ENCODE data around the gene RBBP8.

RBBP8 gene

GRCh38 chr18:22988208-22988607, 55.1 kb downstream of the RBBP8 start:
- 0 out of 2 replicates have a peak overlapping the region, but pooled peaks have one; percentile 16 for H3K4me2 ChIP-seq
- H3K4me1 ChIP-seq (ENCODE audit: low read depth, poor library complexity, severe bottlenecking) = peaks cover 19% of the 10 kb centered on the region
- no peaks in the 10 kb centered on the region; the same call in 1 of the 2 replicates for H3K36me3 ChIP-seq (ENCODE audit: insufficient read depth)
- H3K27ac ChIP-seq = no peak overlapping the region; the same call in 1 of the 2 replicates
- H2AFZ ChIP-seq (ENCODE audit: low read depth) = no peak overlapping the region
- H3K9ac ChIP-seq = no peak overlapping the region
- no peaks in the 10 kb centered on the region for H3K79me2 ChIP-seq (ENCODE audit: insufficient read depth, low read depth)
- no peak overlapping the region for H3K4me3 ChIP-seq (IDR thresholded peaks at IDR 0.05; ENCODE audit: insufficient read depth, low read depth, low read length)
- TF ChIP-seq, protein P1, sequence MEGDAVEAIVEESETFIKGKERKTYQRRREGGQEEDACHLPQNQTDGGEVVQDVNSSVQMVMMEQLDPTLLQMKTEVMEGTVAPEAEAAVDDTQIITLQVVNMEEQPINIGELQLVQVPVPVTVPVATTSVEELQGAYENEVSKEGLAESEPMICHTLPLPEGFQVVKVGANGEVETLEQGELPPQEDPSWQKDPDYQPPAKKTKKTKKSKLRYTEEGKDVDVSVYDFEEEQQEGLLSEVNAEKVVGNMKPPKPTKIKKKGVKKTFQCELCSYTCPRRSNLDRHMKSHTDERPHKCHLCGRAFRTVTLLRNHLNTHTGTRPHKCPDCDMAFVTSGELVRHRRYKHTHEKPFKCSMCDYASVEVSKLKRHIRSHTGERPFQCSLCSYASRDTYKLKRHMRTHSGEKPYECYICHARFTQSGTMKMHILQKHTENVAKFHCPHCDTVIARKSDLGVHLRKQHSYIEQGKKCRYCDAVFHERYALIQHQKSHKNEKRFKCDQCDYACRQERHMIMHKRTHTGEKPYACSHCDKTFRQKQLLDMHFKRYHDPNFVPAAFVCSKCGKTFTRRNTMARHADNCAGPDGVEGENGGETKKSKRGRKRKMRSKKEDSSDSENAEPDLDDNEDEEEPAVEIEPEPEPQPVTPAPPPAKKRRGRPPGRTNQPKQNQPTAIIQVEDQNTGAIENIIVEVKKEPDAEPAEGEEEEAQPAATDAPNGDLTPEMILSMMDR (conservative IDR thresholded peaks at IDR 0.05; ENCODE audit: low read depth, low read length) = no peak
- H4K20me1 ChIP-seq (ENCODE audit: insufficient read depth) = no peaks in the 10 kb centered on the region
- H3K27me3 ChIP-seq (ENCODE audit: insufficient read depth, low read depth) = no peaks in the 10 kb centered on the region

DNA sequence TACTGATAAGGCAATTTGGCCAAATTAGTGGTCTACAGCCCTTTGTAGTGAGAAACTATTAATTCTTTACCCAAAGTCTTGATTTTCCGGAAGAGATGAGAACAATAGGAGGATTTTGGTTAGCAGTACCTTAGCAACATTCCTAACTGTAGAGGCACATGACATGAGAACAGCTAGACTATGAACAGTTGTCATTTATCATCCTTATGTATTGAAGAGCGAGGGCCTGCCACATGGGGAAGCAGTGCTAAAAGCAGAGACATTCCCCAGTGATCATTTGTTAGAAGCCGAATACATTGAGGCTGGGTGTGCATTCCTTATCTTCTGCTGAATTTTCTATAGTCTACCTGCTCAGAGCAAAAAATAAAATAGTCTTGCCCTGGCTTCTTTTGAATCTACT, 65.2 kb downstream of the RBBP8 start:
- no peaks in the 10 kb centered on the region for H3K79me2 ChIP-seq (ENCODE audit: insufficient read depth, low read depth)
- H2AFZ ChIP-seq (ENCODE audit: low read depth) = no peak overlapping the region
- no peak overlapping the region for H3K4me2 ChIP-seq
- no peak overlapping the region for H3K9ac ChIP-seq
- H4K20me1 ChIP-seq (ENCODE audit: insufficient read depth) = no peaks in the 10 kb centered on the region
- H3K27ac ChIP-seq = no peak overlapping the region
- no peaks in the 10 kb centered on the region for H3K4me1 ChIP-seq (ENCODE audit: low read depth, poor library complexity, severe bottlenecking)
- no peaks in the 10 kb centered on the region; the same call in 1 of the 2 replicates for H3K36me3 ChIP-seq (ENCODE audit: insufficient read depth)
- no peak overlapping the region for H3K4me3 ChIP-seq (IDR thresholded peaks at IDR 0.05; ENCODE audit: insufficient read depth, low read depth, low read length)
- H3K27me3 ChIP-seq (ENCODE audit: insufficient read depth, low read depth) = no peaks in the 10 kb centered on the region
- TF ChIP-seq, protein P1 (conservative IDR thresholded peaks at IDR 0.05; ENCODE audit: low read depth, low read length) = no peak

- no peak overlapping the region for H3K4me2 ChIP-seq
- H3K4me1 ChIP-seq (ENCODE audit: low read depth, poor library complexity, severe bottlenecking) = no peaks in the 10 kb centered on the region
- TF ChIP-seq, protein P1 (conservative IDR thresholded peaks at IDR 0.05; ENCODE audit: low read depth, low read length) = no peak
- H3K27ac ChIP-seq = no peak overlapping the region
- no peak overlapping the region for H2AFZ ChIP-seq (ENCODE audit: low read depth)
- H3K4me3 ChIP-seq (IDR thresholded peaks at IDR 0.05; ENCODE audit: insufficient read depth, low read depth, low read length) = no peak overlapping the region
- H4K20me1 ChIP-seq (ENCODE audit: insufficient read depth) = no peaks in the 10 kb centered on the region
- H3K36me3 ChIP-seq (ENCODE audit: insufficient read depth) = no peaks in the 10 kb centered on the region
- no peaks in the 10 kb centered on the region for H3K27me3 ChIP-seq (ENCODE audit: insufficient read depth, low read depth)
- no peaks in the 10 kb centered on the region for H3K79me2 ChIP-seq (ENCODE audit: insufficient read depth, low read depth)
- H3K9ac ChIP-seq = no peak overlapping the region
Measured at GRCh38 chr18:22999212-22999611, 66.1 kb downstream of the RBBP8 start.

DNA sequence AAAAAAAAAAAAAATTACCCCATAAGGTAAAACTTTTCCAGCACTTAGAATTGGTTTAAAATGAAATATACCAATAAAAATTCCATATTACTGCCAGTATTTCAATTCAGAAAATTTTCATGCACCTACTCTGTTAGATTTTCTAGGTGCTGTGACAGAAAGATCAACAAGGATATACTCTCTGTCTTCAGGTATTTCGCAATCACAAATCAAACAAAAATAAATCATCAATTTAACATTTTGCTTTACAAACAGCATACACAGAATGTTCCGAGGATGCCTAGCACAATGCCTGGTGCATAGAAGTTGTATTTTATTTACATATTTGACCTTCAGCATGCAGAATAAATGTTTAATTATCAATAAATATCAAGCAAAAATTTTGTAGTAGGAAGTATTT, 66.5 kb downstream of the RBBP8 start:
- H3K79me2 ChIP-seq (ENCODE audit: insufficient read depth, low read depth) = no peaks in the 10 kb centered on the region
- H3K4me3 ChIP-seq (IDR thresholded peaks at IDR 0.05; ENCODE audit: insufficient read depth, low read depth, low read length) = no peak overlapping the region
- no peak overlapping the region for H3K4me2 ChIP-seq
- no peak overlapping the region for H3K27ac ChIP-seq
- no peaks in the 10 kb centered on the region for H3K36me3 ChIP-seq (ENCODE audit: insufficient read depth)
- no peak overlapping the region for H3K9ac ChIP-seq
- no peaks in the 10 kb centered on the region for H4K20me1 ChIP-seq (ENCODE audit: insufficient read depth)
- TF ChIP-seq, protein P1 (conservative IDR thresholded peaks at IDR 0.05; ENCODE audit: low read depth, low read length) = no peak
- H3K27me3 ChIP-seq (ENCODE audit: insufficient read depth, low read depth) = no peaks in the 10 kb centered on the region
- no peaks in the 10 kb centered on the region for H3K4me1 ChIP-seq (ENCODE audit: low read depth, poor library complexity, severe bottlenecking)
- no peak overlapping the region for H2AFZ ChIP-seq (ENCODE audit: low read depth)

Measured in KMS-11 (cell line).